Activated gamma-delta T cell (primary cell): ENCODE results near the gene EEFSEC.

ENCODE experiments used
- DNase-seq: peaks from one replicate; lab custom pipeline; 2025; lab: John Stamatoyannopoulos, UW

The EEFSEC gene

DNA sequence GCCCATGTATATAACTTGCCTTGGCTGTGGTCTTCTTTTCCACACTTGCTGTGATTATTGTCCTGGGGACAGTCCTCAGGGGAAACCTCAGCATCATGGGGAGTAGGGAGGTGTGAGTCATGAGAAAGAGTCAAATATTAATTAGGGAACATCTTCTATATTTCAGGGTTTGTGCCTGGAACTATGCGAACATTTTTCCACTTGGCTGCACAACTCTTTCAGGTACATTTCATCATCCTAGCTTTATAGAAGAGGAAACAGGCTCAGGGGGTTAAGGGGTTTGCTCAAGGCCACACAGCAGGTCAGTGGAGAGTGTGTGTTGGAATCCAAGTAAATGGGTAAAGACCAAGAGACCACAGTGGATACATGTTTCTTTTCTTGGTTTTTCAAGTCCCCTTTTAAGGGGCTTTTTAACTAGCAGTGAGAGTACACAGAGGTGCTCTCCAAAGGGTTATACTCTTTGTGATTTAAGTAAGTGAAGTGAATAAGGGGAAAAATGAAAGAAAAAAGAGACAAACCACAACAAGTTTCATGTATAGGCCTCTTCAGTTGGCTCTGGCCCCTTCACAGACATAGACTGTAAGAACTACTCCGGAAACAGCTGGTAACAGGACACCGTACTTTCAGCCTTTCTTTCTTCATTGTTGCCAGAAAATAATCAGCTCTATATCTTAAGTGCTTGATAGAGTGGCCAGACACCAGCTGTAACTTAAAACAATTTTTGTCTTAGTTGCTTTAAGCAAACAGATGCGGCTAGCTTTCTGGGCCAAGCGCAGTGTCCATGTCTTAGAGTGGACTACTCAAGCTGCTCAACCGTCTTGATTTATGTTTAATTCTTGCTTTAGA, 64.6 kb downstream of the EEFSEC start:
- no peak for DNase-seq

DNA sequence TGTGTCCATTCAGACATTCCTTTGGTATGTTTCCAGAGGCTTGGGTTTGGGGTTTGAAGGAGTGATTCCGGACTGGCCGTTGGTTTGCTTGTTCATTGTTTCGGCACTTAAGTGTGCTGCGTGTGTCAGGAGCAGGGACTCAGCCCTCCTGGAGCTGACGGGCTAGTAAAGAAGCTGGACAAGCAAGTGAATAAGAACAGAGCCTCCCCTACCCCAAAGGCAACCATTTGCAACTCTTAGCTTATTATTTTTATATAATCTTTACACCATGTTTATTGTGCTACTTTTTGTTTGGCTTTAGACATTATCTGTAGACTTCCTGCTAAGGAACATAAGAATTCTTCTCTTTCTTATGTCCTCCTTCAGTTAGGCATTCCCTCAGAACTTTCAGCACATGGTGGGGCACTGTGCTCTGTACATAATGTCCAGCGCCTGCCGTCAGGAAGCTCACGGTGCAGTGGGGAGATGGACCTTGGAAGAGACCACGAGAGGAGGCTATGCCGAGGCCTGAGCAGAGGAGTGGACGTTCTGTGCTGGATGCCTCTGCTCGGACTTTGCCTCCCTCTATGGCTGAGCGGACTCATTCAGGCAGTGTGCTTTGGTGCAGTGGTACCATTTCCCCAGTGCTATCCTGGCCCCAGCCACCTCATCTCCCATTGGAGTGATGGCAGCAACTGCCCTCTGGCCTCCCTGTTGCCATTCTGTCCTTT, 65.4 kb downstream of the EEFSEC start:
- no peak for DNase-seq

DNA sequence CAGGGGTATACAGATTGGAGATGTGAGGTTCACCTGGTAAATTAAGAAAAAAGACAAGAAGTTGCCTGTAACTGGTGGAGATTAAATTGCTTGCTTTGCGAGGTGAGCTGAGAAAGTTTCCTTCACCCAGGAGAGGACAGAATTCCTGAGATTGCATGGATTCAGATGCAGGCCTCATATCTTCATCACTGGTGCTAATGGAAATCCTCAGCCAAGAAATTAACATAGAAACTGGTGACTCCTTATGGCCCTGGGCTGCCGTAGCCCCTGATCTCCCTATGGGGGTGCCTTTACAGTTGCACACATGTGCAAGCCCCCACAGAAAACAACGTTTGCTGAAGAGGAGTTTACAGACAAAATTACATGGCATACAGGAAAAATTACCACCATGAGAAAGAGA, 68.0 kb downstream of the EEFSEC start:
- no peak for DNase-seq

DNA sequence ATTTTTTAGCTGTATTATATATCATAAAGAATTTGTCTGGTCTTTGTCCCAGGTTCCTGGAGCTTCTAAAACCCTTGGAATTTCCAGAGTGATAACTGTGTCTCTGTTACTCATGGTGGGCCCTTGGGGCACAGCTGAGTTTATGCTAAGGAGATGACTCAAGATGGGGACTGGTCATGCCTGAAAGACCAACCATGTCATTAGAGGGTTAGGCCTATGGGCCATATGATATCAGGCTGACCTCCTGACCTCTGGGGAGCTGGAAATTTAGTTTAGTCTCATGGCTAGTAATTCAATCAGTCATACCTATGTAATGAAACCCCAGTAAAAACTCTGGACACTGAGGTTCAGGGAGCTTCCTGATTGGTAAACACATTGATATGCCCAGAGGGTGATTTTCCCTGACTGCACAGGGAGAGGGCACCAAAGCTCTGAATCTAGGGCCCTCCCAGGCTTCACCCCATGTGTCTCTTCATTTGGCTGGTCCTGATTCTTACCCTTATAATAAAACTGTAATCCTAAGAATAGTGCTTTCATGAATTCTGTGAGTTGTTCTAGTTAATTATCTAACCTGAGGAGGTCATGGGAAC, 69.6 kb downstream of the EEFSEC start:
- DNase-seq = no peak

DNA sequence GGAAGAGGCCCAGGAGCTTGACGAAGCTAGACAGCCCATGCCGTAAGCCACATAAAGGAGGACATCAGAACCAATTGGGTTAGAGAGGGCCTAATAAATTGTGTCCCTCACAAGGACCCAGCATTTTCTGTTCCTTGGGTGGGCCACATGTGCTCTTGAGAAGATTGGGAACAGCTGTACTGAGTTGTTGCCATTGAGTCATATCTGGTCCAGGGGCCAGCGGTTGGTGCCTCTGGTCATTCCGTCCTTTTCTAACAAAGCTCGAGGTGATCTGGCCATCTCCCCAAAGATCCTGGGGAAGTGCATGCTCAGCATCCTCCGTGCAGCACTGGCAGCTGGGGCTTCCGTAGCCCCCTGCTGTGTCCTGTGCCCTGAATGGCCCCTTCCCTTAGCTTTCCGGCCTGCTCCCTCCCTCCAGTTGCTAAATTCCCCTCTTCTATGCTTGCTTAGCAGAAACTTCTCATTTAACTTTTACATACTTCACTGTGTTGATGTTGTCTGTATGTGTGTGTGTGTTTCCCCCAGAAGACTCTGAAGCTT, 73.0 kb downstream of the EEFSEC start:
- DNase-seq = no peak

DNA sequence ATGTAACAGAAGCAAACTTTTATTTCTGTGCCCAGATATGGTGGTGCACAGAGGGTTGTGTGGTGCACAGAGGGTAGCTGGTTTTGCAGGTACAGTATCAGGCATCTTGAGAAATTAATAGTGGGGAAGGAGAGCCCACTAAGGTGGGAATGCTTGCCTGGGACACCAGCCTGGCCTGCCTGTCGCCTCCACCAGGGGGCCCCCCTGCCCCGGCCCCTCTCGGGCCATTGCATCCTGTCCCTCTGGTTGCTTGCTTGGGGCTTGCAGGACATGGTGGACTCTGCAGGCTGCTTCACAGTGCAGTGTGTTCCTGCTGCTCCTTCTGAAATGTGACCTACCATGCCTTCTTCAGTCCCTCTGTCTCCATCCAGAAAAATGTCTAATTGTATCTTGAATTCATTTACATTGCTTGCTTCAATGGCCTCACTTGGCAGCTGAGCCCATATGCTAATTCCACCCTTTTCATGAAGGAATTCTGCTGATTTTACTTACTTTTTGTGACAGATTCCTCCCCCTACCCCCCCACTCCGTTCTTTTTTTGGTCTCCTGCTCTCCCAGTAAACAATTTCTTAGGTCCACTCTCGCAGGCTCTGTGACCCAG, 73.6 kb downstream of the EEFSEC start:
- DNase-seq = no peak

DNA sequence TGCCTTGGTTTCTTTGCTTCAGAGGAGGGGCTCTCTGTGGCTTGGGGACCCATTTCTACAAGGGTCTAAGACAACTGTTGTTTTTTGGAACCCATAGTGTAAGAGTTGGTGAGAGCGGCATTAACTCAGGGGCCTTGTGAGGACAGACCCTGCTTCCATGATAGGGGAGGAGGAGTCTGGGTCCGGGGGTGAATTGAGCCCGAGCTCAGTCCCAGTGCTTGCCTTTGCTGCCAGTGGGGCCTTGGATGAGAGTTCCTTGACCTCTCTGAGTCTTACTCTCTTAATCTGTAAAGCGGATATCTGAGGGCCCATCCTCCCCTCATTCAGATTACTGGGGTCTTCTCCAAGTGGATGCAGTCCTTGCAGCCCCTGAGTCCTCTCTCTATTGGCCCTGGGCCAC, 74.2 kb downstream of the EEFSEC start:
- DNase-seq = no peak

DNA sequence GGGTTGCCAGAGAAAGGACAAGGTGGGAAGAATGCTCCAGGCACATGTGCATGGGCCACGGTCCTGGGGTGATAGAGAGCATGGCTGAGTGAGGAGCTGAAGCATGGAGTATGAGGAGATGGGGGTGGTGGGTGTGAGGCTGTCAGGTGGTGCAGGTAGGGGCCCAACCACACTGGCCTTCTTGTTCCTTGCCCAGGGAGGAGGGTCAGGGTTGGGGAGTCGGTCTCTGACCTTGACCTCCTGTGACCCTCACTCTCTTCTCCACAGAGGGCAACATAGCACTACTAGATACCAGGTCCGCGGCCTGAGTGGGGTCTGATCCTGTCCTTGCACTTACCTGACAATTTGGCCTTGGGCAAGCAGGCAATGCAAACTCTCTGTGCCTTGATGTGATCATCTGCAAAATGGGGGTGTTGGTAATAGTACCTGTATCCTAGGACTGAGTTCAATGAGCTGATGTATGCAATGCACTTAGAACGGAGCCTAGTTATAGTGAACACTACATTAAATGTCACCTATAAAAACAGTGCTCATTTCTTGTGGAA, 75.2 kb downstream of the EEFSEC start:
- no peak for DNase-seq

DNA sequence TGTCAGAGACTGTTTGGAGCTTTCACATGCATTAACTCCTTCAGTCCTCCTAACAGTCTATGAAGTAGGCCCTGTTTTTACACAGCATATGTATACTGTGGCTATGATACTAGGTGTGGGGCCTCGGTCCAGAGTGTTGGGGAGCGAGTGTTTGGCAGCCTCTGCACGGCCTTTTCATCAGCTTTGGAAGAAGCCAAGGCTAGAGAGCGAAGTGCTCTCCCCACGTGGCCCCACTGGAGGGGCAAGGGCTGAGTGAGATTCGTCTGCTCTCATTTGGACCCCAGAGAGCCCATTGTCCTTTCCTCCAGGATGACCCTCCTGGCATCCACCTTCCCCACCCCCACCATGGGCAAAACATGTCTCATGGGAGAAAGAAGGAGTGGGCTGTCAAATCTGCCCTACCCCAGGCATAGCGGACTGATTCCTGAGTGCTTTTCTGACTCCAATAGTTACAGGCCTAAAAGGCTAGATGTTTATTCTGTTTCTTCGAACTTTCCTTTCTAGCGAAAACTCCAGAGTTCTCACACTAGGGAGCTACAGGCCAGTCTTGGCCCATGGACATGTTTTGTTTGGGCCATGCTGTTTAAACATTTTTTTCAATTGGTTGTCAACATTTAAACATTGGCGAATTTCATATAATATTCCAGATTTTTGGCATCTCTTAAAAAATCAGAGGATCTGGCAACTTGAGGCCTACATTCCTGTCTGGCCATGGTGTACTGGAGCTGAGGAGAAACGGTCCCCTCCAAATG, 76.0 kb downstream of the EEFSEC start:
- DNase-seq = no peak

DNA sequence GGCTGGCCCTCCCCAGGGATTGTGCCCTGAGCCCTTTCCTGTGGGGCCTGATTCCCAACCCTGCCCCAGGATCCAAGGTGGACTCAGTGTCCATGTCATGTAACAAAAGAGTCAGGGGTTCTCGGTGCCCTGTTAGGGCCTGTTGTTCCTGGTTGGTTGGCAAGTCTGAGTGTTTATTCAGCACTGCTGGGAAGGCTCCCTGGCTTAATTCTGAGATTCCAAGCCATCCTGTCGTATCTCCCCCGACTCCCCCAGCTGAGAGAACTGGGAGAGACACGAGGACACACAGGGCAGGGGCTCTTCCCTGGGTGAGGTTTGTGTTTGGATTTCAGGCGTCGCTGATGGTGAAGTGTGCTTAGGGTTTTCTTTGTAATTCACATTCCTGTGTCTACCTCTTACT, 78.3 kb downstream of the EEFSEC start:
- DNase-seq = no peak

DNA sequence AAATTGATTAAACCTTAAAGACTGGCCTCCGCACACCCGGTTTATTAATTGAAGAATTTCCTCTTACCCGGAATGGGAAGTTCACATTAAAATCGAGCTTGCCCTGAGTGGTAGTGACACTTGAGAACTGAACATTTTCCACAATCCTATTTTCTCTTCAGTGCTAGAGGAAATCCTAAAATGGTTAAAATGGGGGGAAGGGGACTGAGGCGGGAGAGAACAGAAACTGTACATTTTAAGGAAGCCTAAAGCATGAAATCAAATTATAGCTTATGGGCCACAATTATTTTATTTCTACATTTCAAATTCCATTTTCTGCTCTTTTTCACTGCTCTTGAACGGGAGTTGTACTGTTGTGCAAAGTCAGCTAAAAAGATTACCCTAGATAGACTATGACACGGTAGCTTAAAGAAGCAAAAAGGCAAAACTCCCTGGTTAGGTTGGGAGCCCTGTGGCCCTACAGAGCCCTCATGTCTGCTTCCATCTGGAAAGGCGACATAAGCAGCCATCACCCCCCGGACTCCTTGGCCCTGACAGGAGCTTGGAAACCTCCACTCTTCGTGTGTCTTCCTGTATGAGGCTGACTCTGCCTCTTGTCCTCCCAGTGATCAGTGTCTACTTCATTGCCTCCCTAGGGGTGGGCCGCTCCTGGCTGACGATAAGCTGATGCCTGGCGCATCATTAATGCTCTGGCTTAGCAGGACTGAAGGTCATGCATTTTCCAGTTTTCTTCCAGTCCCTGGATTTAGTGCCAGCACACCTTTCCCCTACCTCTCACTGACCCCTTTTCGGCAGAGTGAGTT, 79.3 kb downstream of the EEFSEC start:
- DNase-seq = no peak

DNA sequence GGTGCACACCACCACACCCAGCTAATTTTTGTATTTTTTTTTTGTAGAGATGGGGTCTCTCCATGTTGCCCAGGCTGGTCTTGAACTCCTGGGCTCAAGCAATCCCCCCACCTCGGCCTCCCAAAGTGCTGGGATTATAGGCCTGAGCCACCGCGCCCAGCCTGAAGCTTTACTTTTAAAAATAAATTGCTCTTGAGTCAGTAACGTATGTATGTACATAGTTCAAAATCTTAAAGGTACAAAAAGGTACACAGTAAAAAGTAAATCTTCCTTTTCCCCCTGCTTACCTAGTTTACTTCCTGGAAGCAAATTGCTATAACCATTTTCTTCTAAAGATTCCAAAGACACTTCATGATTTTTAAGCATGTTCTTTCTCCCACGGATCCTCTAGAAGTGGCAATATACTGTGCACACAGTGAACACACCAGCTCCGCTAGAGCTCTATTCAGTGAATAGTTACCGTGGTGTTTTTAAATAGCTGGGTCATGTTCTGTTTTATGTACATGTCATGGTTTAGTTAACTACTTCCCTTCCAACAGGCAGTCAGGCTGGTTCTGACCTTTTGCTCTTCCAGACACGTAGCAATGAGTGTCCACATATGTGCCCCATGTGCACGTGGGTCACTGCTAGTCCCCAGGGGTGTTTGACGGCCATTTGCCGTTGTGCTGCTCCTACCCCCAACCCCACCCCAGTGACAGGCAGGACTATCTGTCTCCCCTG, 82.1 kb downstream of the EEFSEC start:
- no peak for DNase-seq

DNA sequence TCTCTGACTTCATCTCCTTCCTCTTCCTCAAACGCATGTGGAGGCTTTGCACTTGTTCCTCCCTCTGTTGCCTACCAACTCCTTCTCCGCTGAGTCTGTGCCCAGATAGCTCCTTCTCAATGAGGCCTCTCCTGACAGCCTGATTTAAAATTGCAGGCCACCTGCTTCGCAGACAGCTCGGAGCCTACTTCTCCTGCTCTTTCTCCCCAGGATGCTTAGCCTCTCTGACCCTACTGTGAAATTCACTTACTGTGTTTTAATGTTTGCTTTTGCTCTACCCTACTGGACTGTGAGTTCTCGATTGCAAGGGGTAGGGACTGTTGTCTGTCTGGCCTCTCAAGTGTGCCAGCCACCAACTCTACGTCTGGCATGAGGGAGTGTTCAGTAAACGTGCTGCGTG, 83.4 kb downstream of the EEFSEC start:
- DNase-seq = no peak

DNA sequence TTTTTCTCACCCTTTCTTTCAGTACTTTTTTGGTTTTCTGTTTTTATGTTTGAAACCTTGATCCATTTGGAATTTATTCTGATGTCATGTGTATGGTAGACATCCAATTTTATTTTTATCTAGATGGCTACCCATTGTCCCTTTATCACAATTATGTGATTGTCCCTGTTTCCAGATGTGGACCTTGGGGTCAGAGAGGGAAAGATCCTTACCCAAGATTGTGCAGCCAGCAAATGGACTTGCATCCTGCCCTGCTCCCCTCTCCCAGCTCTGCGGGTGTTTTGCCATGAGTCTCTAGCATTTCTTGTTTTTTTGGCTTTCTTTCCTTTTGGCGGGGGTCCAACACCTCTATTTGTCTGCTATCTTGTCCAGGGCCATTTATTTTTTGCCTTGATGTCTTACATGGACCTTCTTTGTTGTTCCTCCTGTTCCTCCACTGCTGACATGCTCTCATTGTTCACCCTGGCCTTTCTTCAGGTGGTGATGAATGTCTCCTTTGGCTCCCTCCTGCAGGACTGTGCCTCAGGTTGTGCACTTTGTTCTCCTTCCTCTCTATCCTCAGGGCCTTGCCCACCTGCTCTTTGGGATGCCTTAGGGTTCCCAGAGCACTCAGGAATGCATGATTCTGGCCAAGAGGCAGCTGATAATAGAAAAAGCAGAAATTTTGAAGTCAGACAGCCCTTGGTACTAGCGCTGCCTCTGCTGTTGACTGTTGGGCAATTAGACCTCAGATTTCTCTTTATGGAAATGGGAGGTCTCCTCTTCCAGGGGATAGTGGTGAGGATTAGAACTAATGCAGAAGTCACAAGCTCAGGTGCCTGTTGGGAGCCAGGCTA, 84.3 kb downstream of the EEFSEC start:
- no peak for DNase-seq

DNA sequence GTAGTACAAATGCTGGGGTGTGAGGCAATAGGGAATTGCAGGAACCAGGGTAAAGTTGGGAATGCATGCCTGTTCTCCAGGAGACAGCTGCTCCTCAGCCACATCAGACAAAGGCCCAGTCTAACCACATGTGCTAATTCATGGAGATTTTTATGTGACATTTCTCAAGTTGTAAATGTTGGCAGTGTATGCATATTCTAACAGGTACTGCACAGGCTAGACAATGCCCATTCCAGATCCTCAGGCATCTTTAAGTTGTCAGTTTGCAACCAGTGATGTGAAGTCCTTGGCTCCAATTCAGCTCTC, 84.9 kb downstream of the EEFSEC start:
- DNase-seq = no peak

DNA sequence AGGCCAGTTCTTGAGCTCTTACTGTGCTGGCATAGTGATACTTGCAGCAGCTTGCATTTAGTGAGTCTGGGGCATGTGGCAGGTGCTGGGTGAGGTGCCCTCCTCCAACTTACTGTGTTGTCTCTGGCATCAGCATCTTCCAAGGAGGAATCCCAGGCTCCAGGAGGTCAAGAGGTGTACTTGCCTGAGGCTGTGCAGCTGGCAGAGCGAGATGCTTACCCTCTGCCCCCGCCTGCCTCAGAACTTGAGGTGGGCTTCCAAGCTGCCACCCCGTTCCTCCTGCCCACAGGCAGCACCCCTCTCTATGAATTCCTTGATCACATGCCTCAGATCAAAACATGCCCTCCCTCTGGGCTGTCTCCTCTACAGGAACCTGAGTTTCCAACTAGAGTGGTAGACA, 86.0 kb downstream of the EEFSEC start:
- DNase-seq = no peak

DNA sequence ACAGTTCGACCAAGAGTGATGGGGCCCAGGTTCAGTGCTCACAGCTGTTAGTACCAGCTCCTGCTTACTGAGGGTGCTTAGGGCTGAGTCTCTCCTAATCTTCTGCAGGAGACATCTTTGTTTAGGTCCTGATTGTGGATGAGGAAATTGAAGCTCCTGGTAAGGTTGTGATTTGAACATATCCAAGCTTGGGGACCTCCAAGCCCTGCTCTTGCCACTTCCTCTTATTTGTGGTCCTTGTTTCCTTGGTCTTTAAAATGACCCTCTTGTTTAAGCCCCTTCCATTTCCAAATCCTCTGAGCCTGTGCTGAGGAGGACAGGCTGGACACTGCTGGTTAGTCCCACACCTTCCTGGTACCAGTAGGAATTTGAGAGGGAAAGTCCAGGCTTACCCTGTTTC, 87.0 kb downstream of the EEFSEC start:
- DNase-seq = no peak

DNA sequence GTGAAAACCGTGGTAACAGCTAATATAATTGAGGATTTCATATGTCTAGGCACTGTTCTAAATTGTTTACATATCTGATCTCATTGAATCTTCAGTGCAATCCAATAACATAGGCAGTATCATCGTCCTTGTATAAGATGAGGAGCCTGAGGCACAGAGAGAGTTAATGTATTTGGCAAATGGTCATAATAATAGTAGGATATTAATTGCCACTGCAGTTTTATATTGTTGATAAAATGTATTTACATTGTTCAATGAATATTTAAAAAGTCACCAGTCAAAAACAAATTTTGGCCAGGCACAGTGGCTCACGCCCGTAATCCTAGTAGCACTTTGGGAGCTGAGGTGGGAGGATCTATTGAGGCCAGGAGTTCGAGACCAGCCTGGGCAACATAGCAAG, 88.5 kb downstream of the EEFSEC start:
- DNase-seq = no peak
